A375 (cell line): ENCODE measurements around the gene TNFSF10. TPM values are rescaled to one million over a fixed set of nuclear protein-coding genes. Genes with fewer than 3 reads are reported as not detected.

Source experiments
- small RNA-seq: library from RNA; depleted of rRNA; stranded (forward); fragments of <200 nt; gene quantifications from one replicate; pipeline ENCODE3, GENCODE V24; 2014
- total RNA-seq: library from RNA; depleted of rRNA; stranded (reverse); fragments of >200 nt; shearing (Covaris generic); gene quantifications from 2 replicates; pipeline ENCODE4 v1.2.3, GENCODE V29; 2014; rRNA removed

The TNFSF10 gene
- total RNA-seq: not detected in 2 replicates

DNA sequence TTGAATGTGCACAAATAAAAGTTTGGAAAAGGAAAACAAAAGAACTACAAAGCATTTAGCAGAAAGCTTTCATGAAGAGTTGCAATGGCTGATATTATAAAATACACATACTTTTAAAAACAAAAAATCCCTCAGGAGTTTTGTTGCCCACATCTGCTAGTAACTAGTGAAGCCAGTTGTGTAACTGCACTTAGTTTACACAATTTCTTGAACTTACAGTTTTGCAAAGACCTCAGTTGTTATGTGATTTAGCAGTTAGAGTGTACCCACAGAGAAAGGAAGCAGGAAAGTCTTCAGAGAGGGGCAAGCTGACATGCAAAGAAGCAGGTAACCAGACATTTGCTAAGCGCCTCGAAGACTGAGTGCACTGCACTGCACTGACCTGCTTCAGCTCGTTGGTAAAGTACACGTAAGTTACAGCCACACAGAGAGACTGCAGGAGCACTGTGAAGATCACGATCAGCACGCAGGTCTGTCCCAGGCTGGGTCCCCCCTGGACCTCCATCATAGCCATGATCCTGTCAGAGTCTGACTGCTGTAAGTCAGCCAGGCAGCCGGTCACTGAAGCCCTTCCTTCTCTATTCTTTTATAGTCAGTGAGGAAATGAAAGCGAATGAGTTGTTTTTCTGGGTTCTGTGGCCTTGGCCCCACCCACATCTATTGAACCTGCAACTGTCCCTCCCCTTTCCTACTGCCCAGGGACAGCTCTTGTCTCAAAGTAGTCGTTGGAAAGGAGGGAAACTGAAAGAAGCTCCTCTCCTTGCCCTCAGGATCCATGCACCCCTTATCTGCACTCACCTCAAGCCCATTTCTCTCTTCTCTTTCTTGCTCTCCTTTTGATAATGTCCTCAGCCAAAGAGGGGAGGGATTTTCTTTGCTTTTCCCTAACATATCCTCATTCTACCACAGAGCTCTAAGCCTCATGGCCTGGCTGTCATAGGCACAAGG lies at the start of gene TNFSF10:
TNFSF10 (minus strand) TSS at position 560 of the 948 bp plus-strand sequence; CDS start at position 514, 46 bp downstream.

Small RNAs within 50 kb of the gene (small RNA-seq; reads per million reads assigned to genes)
- gene AC007919.1: not detected

Other genes starting within 250 kb of the TNFSF10 start
- not detected in 2 replicates for gene GHSR, start 75.0 kb downstream of the TNFSF10 start, total RNA-seq
- gene NCEH1, start 187.6 kb upstream of the TNFSF10 start, total RNA-seq: 4.2 and 4.3 TPM in 2 replicates
- gene ECT2, start 227.3 kb upstream of the TNFSF10 start, total RNA-seq: 33.6 and 37.5 TPM in 2 replicates